Loucy (cell line): Measurements from ENCODE around the gene DENND2C.

Source experiments
- EZH2phosphoT487 ChIP-seq: fragments of 200-600 bp; IDR thresholded peaks from 2 replicates; pipeline ENCODE4 v1.6.1; 2018; ENCODE audit warnings: antibody characterized with exemption, mild to moderate bottlenecking, moderate library complexity, borderline replicate concordance
- TF ChIP-seq, protein P1 (sequence below): fragments of 200-600 bp; sonication (generic); conservative IDR thresholded peaks from 2 replicates; pipeline ENCODE4 v1.5.1; 2014; ENCODE audit warnings: mild to moderate bottlenecking, antibody characterized with exemption, low read length

DNA sequence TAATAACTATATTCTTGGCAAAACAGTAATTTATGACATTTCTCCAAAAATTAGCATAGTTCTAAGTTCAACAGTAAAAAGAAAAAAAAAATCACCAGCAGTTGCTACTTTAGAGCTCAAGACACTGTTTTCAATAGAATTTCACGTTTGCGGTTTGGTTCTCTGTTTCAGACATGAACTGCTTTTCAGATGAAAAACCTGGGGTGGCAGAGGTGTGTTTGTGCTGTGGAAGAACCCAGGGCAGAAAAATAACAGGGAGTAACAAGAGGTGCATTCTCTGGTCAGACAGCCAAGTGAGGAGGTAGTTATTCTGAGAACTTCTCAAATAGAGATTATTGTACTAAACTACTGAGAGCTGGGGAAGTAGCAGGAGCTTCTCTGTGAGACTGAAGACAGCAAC is 37.8 kb upstream of the DENND2C start:
- TF ChIP-seq, protein P1, sequence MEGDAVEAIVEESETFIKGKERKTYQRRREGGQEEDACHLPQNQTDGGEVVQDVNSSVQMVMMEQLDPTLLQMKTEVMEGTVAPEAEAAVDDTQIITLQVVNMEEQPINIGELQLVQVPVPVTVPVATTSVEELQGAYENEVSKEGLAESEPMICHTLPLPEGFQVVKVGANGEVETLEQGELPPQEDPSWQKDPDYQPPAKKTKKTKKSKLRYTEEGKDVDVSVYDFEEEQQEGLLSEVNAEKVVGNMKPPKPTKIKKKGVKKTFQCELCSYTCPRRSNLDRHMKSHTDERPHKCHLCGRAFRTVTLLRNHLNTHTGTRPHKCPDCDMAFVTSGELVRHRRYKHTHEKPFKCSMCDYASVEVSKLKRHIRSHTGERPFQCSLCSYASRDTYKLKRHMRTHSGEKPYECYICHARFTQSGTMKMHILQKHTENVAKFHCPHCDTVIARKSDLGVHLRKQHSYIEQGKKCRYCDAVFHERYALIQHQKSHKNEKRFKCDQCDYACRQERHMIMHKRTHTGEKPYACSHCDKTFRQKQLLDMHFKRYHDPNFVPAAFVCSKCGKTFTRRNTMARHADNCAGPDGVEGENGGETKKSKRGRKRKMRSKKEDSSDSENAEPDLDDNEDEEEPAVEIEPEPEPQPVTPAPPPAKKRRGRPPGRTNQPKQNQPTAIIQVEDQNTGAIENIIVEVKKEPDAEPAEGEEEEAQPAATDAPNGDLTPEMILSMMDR, result no peak
- TF ChIP-seq EZH2phosphoT487, result no peak
